NCI-H1092 treated with DMSO at 0.1 percent for 48 hours (cell line): Measurements from ENCODE around the gene CCDC187.

ENCODE experiments used
- DNase-seq: peaks from one replicate; lab custom pipeline; 2025; lab: John Stamatoyannopoulos, UW

CCDC187 gene

DNA sequence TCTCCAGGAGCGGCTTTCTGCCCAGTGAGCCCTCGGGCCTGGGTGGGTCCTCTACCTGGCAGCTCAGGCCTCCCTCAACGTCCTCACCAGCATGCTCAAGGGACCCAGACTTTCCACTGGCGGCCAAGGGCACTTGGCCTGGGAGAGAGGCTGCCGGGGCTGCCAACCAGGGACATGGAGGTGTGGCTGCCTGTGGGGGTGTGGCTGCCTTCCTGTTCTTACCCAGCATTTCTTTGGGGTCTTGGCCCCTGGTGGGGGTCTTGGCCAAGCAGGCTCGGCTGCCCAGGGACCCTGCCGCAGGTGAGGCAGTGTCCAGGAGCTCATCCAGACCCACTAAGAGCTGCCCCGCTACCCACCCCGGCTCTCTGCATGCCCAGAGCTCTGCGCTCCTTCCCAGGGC is 51.0 kb downstream of the CCDC187 start:
- no peak for DNase-seq

DNA sequence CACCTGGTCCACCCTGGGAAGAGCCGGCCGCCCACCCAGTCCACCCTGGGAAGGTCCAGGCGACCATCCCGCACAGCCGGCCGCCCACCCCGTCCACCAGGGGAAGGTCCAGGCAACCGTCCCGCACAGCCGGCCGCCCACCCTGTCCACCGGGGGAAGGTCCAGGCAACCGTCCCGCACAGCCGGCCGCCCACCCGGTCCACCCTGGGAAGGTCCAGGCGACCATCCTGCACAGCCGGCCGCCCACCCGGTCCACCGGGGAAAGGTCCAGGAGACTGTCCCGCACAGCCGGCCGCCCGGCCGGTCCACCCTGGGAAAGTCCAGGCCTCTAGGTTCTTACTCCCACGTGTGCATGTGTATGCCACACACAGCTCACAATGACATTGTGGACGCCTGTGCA is 51.6 kb downstream of the CCDC187 start:
- DNase-seq: no peak

DNA sequence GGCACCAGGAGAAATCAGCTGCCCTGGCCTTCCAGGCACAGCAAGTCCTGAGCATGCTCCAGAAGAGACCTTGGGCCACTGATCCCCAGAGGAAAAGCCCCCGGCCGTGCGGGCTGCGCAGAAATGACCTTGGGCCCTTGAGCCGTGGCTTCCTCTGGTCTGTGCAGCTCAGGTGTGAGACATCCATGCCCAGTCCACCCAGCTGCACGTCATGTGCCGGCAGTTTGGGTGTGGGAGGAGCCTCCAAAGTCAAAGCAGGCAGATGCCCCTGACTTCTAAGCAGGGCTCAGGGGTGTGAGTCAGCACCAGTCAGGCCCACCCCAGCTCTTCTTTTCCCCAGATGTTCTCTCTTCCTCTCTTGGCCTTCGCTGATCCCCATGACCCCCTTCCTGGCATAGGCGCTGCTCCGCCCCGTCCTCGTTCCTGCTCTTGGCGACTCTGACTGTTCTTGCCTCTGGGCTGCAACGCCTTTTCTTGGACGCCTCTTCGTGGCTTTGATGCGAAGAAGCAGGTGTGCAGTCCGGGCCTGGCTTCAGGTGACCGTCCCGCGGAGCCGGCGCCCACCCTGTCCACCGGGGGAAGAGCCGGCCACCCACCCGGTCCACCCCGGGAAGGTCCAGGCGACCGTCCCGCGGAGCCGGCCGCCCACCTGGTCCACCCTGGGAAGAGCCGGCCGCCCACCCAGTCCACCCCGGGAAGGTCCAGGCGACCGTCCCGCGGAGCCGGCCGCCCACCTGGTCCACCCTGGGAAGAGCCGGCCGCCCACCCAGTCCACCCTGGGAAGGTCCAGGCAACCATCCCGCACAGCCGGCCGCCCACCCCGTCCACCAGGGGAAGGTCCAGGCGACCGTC is 52.4 kb downstream of the CCDC187 start:
- DNase-seq: no peak

DNA sequence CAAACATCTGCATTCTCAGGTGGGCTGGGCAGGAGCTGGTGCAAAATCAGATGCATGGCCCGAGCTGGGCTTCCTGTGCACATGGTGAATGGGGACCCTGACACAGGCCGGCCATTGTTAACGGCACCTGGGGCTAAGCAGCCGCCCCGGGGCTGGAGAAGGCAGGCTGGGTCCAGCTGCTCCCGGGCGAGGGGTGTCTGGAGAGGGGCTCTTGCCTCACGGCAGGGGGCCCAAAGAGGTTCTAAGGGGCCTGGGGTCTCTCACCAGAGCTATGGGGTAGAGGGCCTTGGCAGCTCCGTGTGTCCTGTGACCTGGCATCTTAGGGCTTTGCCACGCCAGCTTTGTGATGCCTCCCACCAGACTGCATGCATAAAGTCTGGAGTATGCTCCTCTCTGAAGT is 53.2 kb downstream of the CCDC187 start:
- no peak for DNase-seq

DNA sequence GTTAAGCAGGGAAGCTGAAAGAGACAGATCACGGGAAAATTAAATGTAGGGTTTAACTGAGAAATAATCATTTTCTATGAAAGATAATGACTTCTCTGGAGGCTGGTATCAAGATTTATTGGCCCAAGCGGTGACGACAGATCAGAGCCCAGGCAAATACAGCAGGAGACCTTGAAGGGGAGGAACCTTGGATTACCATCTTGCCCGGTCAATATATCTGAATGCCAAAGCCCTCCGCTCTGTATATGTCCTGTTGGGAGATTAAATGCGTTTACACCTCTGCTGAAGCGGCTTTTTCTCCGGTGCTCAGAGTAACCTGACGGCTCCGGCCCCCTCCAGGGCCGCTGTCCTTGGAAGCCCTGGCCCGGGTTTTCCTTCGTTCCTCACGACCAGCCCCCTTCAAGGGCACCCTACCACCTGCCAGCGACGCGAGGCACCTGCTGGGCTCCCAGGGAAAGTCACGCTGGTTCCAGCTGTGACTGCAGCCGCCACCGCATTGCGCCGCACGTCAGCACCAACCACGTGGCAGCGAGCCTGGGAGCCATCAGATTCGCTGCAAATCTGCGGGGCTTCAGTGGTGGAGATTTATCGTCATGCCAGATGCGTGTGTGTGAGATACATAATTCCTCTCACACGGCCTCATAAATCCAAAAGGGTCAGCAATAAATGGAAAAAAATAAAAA is 53.9 kb downstream of the CCDC187 start:
- peak; percentile 59 for DNase-seq

DNA sequence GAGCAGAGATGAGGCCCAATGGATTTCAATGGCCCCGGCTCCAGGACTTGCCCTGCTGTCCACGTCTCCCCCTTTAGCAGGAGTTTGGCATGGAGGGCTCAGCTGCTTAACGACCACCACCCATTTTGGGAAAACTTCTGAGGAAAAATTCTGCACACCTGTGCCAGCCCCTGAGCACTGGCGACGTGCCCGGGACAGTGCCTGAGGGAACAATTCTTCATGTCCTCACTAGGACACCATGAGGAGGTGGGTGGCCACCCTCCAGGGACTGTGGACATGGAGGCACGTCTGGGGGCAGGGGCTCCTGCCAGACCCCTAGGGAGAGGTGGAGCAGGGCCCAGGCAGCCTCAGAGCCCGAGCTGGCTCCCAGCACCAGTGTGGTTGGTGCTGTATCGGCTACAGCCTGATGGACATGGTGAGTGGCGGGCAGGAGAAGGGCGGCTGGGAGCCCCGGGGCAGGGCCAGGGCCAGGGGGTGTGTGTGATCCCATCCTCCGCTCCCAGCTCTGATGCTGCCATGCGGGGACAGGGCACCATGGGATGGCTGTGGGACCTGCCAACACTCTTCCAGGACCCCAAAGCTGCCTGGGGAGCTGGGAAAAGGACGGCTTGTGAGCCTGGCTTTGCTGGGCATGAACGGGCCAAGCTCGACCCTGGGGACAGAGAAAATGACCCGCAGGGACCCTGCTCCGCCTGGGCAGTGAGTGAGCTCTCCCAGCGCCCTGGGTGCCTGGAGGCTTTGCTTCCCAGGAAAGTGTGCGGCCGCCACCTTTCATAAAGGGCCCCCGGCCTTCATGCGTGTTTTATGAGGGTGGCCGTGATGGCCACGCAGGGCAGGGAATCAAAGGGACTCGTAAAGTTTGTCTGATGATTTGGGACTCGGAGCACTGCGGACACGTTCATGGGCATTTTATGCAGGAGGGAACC is 54.7 kb downstream of the CCDC187 start:
- DNase-seq: no peak

DNA sequence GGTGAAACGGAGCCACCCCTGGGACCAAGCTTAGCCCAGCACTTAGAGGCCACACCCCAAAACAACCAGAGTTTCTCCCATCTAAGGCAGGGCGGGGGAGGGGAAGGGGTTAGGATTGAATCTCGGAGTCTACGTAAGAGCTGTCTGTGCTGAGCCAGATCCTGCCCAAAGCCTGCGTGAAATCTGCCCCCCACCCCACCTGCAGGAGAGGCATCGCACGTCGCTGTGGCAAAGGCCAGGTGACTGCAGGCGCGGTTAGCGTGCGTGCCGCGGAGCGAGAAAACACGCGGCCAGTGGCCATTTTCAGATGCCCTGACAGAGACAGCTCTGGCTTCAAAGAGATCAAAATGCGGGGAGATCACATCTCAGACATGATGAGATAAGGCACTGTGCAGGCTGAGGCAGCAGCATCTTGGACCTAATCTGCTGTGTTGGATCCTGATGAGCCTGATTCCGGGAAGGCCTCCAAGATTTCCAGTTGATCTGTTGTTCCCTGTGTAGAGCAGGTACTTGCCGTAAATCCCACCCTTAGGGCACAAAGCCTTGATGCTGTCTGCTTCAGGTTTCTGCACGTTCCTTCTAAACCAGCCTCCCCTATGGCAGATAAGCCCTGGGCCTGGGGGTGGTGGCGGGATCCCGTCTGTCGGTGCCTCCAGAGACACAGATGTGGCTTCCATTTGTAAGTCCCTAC is 55.8 kb downstream of the CCDC187 start:
- DNase-seq: no peak

DNA sequence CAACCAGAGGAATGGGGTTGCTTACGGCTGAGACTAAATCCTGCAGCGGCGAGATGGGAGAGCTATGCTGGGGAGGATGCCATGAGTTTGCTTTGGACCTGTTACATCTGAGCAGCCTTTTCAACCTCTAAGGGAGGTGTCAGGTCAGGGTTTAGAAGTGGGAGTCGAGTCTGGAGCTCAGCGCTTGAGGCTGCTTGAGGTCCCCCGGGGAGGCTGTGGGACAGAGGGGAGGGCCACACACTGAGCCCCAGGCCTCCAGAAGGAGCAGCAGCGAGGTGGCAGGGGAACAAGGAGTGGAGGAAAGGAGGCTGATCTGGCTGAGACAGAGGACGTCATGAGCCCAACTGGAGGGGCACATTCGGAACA is 56.4 kb downstream of the CCDC187 start:
- DNase-seq: no peak

DNA sequence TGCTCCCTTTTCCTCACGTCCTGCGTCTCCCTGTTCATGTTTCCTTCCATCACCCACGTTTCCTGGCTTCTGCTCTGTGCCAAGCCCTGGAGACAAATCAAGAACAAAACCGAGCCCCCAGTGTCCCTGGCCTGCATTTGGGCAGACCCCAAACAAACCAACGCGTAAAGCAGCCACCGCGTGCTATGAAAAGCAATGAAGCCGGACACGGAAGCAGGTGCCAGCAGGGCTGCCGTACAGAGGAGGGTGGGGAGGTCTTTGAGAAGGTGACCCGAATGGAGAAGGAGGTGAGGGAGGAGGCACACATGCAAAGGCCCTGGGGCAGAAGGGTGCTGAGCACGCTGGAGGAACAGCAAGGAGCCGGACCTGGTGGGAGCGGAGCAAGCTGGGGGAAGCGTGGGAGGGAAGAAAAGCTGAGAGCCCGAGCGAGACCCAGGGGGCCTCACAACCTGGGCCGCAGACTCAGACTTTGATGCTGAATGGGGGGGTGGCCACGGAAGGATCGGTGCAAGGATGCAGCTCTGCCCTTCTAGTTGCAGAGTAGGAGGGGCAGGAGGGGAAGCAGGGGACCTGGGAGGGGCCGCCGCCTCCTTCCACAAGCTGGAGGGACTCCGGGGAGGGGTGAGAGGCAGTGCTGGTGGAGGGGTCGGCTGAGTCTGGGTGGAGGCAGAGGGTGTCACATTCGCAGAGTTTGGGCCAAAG is 56.9 kb downstream of the CCDC187 start:
- no peak for DNase-seq

DNA sequence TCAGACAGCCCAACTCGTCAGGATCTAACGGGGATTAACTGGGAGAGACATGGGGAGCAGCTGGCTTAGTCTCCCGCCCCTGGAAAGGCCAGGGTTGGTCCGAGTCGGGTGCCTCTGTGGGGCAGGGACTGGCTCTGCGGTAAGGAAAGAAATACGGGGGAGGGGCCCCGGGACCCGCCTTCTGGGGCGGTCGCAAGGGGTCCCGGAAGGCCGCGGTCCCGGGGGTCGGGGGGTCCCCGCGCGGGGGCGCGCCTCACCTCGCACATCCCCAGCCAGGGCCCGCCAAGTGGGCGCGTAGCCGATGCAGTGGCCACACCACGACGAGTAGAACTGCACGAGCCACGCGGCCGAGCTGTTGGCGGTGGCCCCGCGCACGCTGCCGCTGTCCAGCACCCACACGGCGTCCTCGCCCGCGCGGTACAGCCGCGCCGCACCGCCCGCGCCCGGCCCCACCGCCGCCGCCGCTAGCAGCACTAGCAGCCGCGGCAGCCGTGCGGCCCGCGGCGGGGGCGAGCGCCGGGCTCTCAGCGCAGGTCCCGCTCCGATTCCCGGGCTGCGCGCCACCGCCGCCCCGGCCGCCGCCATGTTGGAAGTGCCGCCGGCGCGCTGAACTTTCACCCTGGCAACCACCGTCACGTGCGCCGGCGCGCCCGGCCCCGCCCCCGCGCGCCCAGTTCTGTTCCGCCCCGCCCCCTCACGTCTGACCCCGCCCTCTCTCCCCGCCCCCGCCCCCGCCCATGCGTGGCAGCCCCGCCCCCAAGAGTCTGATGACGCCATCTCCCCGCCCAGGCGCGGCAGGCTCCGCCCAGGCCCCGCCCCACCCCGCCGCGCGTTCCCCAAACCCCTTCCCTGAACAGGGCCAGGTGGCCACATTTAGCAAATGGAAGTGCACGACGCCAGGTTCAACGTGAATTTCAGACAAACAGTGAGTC is 58.4 kb downstream of the CCDC187 start, which contains the start of gene QSOX2:
QSOX2 (minus strand) TSS at position 594 of the 932 bp plus-strand sequence; CDS start at position 585, 9 bp downstream.
- peak; percentile 69 for DNase-seq

DNA sequence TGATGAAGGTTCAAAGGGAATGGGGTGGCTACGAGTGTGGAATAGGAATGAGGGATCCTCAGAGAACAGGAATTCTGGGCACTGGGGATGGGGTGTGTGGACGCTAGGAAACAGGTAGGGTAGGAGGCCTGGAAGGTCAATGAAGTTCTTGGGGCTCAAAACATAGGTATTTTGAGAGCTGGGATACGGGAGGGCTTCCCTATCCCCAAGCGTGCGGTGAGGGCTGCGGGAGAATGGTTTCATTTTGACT is 59.0 kb downstream of the CCDC187 start:
- no peak for DNase-seq

DNA sequence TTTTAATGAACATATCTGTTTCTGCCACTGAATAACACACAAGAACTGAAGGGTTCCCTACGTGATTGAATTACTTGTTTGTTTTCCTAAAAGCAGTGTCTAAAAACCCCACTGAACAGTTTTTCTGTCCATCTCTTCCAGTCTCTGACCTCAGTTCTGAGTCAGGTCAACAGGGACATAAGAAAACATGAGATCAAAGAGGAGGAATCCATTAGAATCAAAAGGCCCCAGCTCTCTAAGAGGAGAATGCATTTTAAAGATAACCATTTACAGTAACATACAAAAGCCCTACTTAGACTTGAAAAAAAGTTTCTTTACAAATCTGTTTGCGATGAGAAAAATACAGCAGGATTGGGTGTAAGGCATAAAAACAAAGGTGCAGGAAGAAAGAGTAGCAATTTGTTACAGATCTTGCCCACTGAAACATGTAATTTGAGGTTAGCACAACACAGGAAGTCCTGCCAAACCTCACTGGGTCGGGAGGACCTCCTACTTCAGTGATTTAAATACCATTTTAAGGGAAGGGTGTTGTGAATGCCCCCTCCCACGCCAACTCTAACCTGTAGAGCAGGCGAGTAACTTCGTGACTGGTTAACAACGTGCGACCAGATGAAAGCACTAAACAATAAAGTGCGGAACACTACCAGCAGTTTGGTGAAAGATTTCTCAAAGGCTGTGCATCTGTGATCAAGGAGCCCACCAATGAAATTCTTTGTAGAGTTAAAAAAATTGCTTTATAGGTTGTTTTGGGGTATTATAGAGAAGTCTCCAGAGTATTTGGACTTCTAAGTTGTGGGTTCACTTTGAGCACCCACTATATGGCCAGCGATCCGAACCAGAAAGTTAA is 59.5 kb downstream of the CCDC187 start:
- no peak for DNase-seq

DNA sequence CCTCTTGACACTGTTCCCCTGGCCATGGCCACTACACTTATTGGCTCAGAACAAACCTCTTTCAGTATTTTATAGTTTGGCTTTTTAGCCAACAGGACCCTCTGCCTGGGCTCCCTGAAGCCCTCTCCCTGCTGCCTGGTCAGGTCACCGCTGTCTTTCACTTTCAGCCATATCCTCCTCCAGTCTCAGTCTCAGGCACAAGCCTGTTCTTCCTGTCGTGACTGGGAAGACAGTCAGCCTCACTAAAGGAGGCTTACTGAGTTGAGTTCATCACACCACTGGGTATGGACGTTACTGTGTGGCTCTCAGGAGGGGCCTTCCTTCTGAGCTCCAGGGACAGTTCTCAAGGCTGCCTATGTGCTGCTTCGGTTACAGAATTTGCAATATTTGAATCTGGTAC is 60.3 kb downstream of the CCDC187 start:
- DNase-seq: no peak

DNA sequence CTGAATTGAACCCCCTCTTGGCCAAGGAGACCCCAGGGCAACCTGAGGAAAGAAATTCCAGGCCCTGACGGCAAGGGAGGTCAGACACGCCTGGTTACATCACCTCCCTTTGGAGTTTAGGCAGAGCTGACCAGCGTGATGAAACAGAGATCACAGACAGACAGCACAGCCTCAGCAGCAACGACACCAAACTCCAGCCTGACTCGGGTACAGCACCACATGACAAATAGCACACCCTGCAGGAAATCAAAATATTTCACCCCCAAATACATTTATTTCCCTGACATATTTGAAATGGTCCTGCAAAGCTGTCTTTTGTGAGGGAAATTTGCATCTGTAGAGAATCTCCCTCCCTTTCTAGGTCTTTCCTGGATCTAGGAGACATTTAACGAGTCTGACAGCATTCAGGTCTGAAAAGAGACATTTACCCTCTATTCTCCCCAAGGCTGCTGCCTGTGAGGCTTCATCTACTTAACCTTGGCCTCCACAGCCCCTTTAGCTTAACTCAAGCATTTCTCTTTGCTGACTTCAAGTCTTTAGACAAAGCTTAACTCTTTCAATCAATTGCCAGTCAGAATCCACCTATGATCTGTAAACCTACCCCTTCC is 60.9 kb downstream of the CCDC187 start:
- peak; percentile 9 for DNase-seq

DNA sequence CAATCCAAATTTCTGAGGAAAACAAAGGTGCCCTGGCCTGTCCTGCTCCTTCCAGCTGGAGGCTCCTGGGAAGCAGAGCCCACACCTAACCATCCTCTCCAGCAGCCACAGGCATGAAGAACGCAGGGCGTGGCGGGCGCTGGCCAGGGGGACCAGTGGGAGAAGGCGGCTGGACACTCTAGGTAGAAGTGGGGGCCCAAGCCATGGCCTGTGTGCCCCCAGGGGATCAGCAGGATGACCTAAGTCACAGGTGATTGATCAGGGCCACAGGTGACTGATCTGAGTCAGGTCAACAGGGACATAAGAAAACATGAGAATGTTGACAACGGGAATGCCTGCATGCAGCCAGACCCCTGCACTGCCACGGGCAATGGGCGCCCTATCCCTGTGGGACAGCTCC is 61.6 kb downstream of the CCDC187 start:
- no peak for DNase-seq

DNA sequence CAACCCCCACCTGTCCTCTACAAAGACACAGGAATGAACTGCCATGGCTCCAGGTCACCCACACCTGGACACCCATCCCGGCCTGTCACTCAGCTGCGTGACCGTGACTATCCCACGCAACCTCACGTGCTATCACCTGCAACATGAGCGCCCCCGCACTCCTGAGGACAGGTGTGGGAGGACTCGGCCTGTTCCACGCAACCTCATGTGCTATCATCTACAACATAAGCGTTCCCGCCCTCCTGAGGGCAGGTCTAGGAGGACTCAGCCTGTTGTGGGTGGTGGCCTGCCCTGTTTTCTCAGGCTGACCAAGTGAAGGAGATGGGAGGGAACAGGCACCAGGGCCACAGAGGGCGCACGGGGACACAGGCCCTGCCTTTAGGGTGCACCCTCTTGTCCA is 62.4 kb downstream of the CCDC187 start:
- no peak for DNase-seq

DNA sequence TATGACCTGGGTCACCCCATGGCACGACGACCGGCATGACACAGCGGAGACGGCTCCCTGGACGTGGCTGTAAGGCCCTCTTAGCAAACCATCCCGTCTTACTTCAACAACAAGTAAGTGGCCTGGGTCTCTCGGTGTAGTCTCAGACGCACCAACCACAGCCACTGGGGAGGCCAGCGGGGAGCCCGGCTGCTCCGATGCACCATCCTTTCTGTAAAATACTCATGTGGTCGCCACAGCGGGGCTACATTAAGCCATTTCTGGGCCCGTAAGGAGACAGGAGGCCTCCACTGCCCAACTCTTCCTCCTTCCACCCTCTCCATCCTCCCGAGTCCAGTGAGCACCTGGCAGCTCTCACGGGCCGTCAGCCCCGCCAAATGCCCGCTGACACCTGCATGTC is 63.0 kb downstream of the CCDC187 start:
- DNase-seq: no peak

DNA sequence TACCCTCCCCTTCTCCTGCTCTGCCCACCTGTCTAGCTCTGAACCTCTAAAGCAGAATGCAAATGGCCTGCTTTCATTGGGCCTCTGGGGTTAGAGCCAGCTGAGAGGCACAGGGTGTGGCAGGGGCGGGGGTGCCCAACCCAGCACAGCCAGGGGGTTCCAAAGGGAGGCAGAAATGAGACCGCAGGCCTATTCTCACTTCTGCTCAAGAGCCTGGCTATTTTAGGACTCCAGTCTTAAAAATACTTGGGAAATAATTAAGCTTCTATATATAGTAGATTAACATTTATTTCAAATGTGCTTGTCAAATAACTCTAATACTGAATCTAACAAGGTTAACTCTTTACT is 63.9 kb downstream of the CCDC187 start:
- no peak for DNase-seq
